ENCODE results near the gene CAMKV. TPM values are rescaled to one million over a fixed set of nuclear protein-coding genes. Genes with fewer than 3 reads are reported as not detected.

CAMKV gene
- total RNA-seq, 1 experiment from 2014 or later = 58.2 TPM

DNA sequence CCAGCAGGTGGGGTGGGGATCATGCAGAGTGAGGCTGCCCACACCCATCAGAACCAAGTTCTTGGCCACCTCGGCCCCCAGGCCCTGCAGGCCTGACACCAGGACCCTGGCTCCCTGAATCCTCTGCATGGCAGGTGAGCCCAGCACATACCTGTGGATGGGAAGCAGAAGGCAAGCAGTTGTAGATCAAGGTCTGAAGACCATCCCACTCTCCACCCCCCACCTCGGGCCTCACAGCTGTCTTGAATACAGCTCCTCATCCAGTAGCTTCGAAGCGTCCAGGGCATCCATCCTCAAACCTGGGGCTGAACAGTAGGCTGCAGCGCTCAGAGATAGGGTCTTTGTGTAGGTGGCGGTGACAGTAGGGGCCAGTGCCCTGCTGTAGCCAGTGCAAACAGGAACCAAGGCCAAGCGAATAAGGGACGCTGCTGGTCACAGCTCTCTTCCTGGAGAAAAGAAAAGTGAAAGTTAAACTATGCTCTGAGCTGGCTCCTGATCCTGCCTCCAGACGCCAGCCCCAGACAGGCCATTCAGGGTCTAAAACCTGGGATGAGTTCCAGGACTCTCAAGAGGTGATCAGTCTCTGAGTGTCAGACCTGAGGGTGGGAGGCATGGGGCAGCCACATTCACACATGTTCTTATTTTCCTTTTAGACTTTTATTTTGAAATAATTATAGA lies 56.1 kb downstream of the CAMKV start, which contains the start of gene UBA7 (continued):
- TF ChIP-seq ZNF281 (CRISPR knock-in tag; IDR thresholded peaks at IDR 0.05) (no peak), ZNF138 (CRISPR knock-in tag; conservative IDR thresholded peaks at IDR 0.05) (no peak), TCF7 (CRISPR knock-in tag; IDR thresholded peaks at IDR 0.05; ENCODE audit: low read depth) (no peak), ZBTB43 (CRISPR knock-in tag; IDR thresholded peaks at IDR 0.05) (no peak), JAZF1 (CRISPR knock-in tag; IDR thresholded peaks at IDR 0.05) (no peak)

DNA sequence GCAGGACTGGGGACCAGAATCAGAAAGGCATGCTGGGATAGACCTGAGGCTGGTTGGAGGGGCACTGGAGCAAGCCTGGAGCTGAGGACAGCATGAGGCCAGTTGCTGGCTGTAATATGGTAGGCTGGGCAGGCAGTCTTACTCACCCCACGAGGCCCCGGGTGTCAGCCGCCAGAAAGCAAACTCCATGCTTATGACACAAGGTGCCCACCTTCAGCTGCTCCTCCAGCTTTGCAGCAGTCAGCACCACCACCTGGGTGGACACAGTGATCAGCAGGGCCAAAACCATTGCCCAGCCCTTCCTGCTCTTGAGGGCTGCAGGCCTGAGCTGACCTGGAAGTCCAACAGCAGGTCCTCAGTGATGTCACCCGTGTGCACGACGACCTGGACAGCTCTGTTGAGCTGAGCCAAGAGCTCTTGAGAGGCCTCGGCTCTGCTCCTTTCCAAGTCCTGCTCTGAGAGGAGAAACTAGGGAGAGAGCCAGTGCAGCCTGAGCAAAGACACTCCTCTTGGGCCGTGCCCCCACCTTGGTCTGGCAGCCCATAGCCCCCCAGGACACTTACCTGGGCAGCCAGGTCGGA lies 56.7 kb downstream of the CAMKV start:
- DNase-seq (ENCODE audit: low spot score) (no peak), ATAC-seq (no peak)
- no peaks in the 10 kb centered on the region for H3K27me3 Mint-ChIP-seq (ENCODE audit: low read depth)
- no peak overlapping the region for H3K4me3 Mint-ChIP-seq
- ChIA-PET POLR2A (no interaction called here), CTCF (interaction anchor here (1.2 to 2.5 kb wide), 4 partner anchors 10 to 94 kb away, joined by 4 to 12 read pairs (median 6); partner anchors contain the start of genes AMIGO3 and INKA1)
- H3K9me3 Mint-ChIP-seq = no peaks in the 10 kb centered on the region
- no peaks in the 10 kb centered on the region for H3K36me3 Mint-ChIP-seq
- TF ChIP-seq MLX (CRISPR knock-in tag; IDR thresholded peaks at IDR 0.05) (no peak), SMAD3 (CRISPR knock-in tag; IDR thresholded peaks at IDR 0.05; ENCODE audit: borderline replicate concordance) (no peak), GTF2I (CRISPR knock-in tag; conservative IDR thresholded peaks at IDR 0.05) (no peak), ZBTB43 (CRISPR knock-in tag; IDR thresholded peaks at IDR 0.05) (no peak), ZNF425 (CRISPR knock-in tag; conservative IDR thresholded peaks at IDR 0.05) (no peak), FOXK1 (CRISPR knock-in tag; IDR thresholded peaks at IDR 0.05) (no peak), CREB1 (CRISPR knock-in tag; IDR thresholded peaks at IDR 0.05) (no peak), IRF1 (CRISPR knock-in tag; IDR thresholded peaks at IDR 0.05) (no peak), CBFB (CRISPR knock-in tag; IDR thresholded peaks at IDR 0.05; ENCODE audit: low read depth) (no peak)
- TF ChIP-seq, protein P1, sequence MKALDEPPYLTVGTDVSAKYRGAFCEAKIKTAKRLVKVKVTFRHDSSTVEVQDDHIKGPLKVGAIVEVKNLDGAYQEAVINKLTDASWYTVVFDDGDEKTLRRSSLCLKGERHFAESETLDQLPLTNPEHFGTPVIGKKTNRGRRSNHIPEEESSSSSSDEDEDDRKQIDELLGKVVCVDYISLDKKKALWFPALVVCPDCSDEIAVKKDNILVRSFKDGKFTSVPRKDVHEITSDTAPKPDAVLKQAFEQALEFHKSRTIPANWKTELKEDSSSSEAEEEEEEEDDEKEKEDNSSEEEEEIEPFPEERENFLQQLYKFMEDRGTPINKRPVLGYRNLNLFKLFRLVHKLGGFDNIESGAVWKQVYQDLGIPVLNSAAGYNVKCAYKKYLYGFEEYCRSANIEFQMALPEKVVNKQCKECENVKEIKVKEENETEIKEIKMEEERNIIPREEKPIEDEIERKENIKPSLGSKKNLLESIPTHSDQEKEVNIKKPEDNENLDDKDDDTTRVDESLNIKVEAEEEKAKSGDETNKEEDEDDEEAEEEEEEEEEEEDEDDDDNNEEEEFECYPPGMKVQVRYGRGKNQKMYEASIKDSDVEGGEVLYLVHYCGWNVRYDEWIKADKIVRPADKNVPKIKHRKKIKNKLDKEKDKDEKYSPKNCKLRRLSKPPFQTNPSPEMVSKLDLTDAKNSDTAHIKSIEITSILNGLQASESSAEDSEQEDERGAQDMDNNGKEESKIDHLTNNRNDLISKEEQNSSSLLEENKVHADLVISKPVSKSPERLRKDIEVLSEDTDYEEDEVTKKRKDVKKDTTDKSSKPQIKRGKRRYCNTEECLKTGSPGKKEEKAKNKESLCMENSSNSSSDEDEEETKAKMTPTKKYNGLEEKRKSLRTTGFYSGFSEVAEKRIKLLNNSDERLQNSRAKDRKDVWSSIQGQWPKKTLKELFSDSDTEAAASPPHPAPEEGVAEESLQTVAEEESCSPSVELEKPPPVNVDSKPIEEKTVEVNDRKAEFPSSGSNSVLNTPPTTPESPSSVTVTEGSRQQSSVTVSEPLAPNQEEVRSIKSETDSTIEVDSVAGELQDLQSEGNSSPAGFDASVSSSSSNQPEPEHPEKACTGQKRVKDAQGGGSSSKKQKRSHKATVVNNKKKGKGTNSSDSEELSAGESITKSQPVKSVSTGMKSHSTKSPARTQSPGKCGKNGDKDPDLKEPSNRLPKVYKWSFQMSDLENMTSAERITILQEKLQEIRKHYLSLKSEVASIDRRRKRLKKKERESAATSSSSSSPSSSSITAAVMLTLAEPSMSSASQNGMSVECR (CRISPR knock-in tag; IDR thresholded peaks at IDR 0.05; ENCODE audit: borderline replicate concordance) = no peak
- no peaks in the 10 kb centered on the region for H3K4me1 Mint-ChIP-seq
- H3K27ac Mint-ChIP-seq = no peak overlapping the region
